Heart right ventricle (tissue), 16 donors: ENCODE data around the gene EDEM1. TPM values are rescaled to one million over a fixed set of nuclear protein-coding genes. Genes with fewer than 3 reads are reported as not detected.

Source experiments
- ATAC-seq, 8 donors: fragments of 200-7000 bp; cut with Tn5 transposase; one replicate each; pipeline ENCODE4 v1.9.1; 2020; ENCODE audit warnings: mild to moderate bottlenecking in 8 of 8, moderate library complexity in 8 of 8, moderate number of reproducible peaks in 1 of 8
- DNase-seq, 2 donors: peaks; one replicate each; pipeline ENCODE4 v3.0.0-alpha.2; 2020
- H3K27ac ChIP-seq, 10 donors: fragments of 200-600 bp; sonication (generic) in 2 of 10; one replicate each; pipeline versions ENCODE4 v1.5.0 to v1.8.0; 2020 to 2022; ENCODE audit warnings: mild to moderate bottlenecking in 3 of 10
- H3K27me3 ChIP-seq, 7 donors: fragments of 200-600 bp; one replicate each; pipeline ENCODE4 v1.8.0; 2021 to 2022; ENCODE audit warnings: mild to moderate bottlenecking in 2 of 7
- H3K36me3 ChIP-seq, 9 donors: fragments of 200-600 bp; sonication (generic) in 1 of 9; one replicate each; pipeline versions ENCODE4 v1.5.0 to v1.8.0; 2020 to 2022; ENCODE audit warnings: mild to moderate bottlenecking in 2 of 9
- H3K4me1 ChIP-seq, 9 donors: fragments of 200-600 bp; sonication (generic) in 1 of 9; one replicate each; pipeline versions ENCODE4 v1.5.0 to v1.8.0; 2020 to 2022; ENCODE audit warnings: mild to moderate bottlenecking in 4 of 9
- H3K4me3 ChIP-seq, 10 donors: fragments of 200-600 bp; sonication (generic) in 2 of 10; one replicate each; pipeline versions ENCODE4 v1.5.0 to v1.8.0; 2020 to 2022; ENCODE audit warnings: mild to moderate bottlenecking in 7 of 10, moderate library complexity in 2 of 10
- H3K9me3 ChIP-seq, 11 donors: fragments of 200-600 bp in 10 of 11; sonication (generic) in 2 of 11; one replicate each; pipeline versions ENCODE4 v1.5.0 to v1.8.0; 2013 to 2022; ENCODE audit warnings: mild to moderate bottlenecking in 2 of 11, control low read depth in 1 of 11, moderate library complexity in 1 of 11
- CTCF ChIP-seq, 9 donors: fragments of 200-600 bp; sonication (generic) in 2 of 9; IDR thresholded peaks; one replicate each; pipeline versions ENCODE4 v1.5.0 to v1.8.0; 2021 to 2022; ENCODE audit warnings: antibody characterized with exemption in 9 of 9, mild to moderate bottlenecking in 5 of 9, moderate library complexity in 1 of 9
- WGBS, 2 donors: extraction: QIAGEN DNeasy Blood & Tissue Kit; methylation state at CpG; one replicate each; pipeline ENCODE4 v1.1.7; 2013; ENCODE audit warnings: inconsistent platforms in 1 of 2; 5-methylcytosine and 5-hydroxymethylcytosine counted together
- intact Hi-C, 10 donors: fragments of 100-400 bp; cut with DNase I; formaldehyde crosslinking; loops; one replicate each; pipeline versions ENCODE4 v1.11.1 to v1.14.2; 2022
- polyA plus RNA-seq, 2 donors: library from polyadenylated mRNA; stranded (reverse); fragments of 200-250 nt; gene quantifications; one replicate each; pipeline ENCODE4 v1.2.3, GENCODE V29; 2013
- total RNA-seq, 10 donors: library from RNA; stranded (reverse); fragmentation: NEBNext Ultra II Directional in 3 of 10; extraction: Animal tissue kit (Norgen Biotek cat#: 25700) in 3 of 10; gene quantifications; one replicate each; pipeline versions ENCODE4 v1.2.1 to v1.2.4, GENCODE V29; 2021 to 2023
- donor health status: Arrhythmogenic right ventricular cardiomyopathy.
- donor health status: ischemic (EF 13 %, LVEDD 7.1; RV severe dilation, severe dysfunction).
- donor health status: healthy with polysubstance abuse.
- donor health status: DM: no; HTN: yes; CAD: no.
- donor health status: DM: no; HTN: no; CAD: no.
- donor health status: ischemic (EF 25% LVEDD 6.9; RV normal size, moderate dysfunction).
- donor health status: ischemic (EF 25% LVEDD 5.7; RV mildly dilated, moderate dysfunction).
- donor health status: healthy.
- donor health status: DM: yes; HTN: yes; CAD: no.
- donor health status: Ischemic cardiomyopathy.
- donor health status: ischemic (EF 35%, LVEDD 5.7; RV mildly dilated, moderate dysfunction).
- donor health status: nonischemic (EF 11% LVEDD 7.7; RV severe dilation, severe dysfunction).
- donor health status: DM: yes; HTN: yes; CAD: no.
- donor health status: PGD.
- donor health status: ischemic (EF 29% LVEDD 5.4; RV normal size, mild dysfunction).
- donor health status: nonischemic (EF 23%, LVEDD 6.1; RV moderate dilation, normal function).

The EDEM1 gene
- total and polyA plus RNA-seq, 12 donors = 2.2 to 19.0 (median 9.1) TPM

GRCh38 chr3:5217824-5218595 is 30.5 kb downstream of the EDEM1 start:
- Histone ChIP-seq H3K27ac (no peak overlapping the region), H3K4me1 (peaks cover 0 to 7% (median 0%) of the 10 kb centered on the region in 9 donors), H3K9me3 (no peaks in the 10 kb centered on the region), H3K36me3 (peaks cover 4 to 71% (median 38%) of the 10 kb centered on the region in 9 donors), H3K27me3 (no peaks in the 10 kb centered on the region), H3K4me3 (no peak overlapping the region)
- 69 to 72% methylated on average over 9 of the region's 9 CpGs for WGBS, 2 donors
- intact Hi-C loops = no loop called here
- TF ChIP-seq CTCF (IDR thresholded peaks at IDR 0.05) = no peak
- DNase-seq (no peak), ATAC-seq (peak in 2 of 8 donors; percentile 22 to 32)

DNA sequence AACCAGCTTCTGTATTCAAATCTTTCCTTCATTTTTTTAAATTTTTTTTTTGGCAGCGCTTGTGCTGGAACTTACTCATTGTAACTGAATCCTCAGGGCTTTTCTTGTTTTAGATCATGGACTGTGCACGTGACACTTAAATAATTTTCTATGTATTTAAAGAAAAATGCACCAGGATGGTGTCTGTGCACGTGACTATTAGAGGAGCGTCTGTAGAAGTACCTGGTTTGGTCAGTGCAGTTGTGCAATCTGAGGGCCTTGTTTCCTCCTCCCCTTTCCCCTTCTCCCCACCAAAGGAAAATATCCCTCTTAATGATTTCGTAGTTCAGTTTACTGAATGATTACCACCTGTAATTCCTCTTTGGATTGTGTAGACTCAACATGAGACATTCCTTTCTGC is 31.3 kb downstream of the EDEM1 start:
- Histone ChIP-seq H3K27ac (no peak overlapping the region), H3K36me3 (peaks cover under 1 to 63% (median 31%) of the 10 kb centered on the region in 9 donors), H3K4me1 (peaks cover 0 to 7% (median 0%) of the 10 kb centered on the region in 9 donors)

GRCh38 chr3:5219216-5219615 is 31.7 kb downstream of the EDEM1 start:
- no peak for ATAC-seq
- H3K36me3 ChIP-seq = peaks cover 0 to 60% (median 28%) of the 10 kb centered on the region in 9 donors

More for the DNA sequence above, 31.3 kb downstream of the EDEM1 start:
- Histone ChIP-seq H3K27me3 (no peaks in the 10 kb centered on the region), H3K4me3 (no peak overlapping the region), H3K9me3 (no peaks in the 10 kb centered on the region)
- intact Hi-C loops = no loop called here
- ATAC-seq (no peak), DNase-seq (no peak)
- TF ChIP-seq CTCF (IDR thresholded peaks at IDR 0.05) = no peak
- 81% methylated on average over 5 of the region's 5 CpGs for WGBS, 2 donors

DNA sequence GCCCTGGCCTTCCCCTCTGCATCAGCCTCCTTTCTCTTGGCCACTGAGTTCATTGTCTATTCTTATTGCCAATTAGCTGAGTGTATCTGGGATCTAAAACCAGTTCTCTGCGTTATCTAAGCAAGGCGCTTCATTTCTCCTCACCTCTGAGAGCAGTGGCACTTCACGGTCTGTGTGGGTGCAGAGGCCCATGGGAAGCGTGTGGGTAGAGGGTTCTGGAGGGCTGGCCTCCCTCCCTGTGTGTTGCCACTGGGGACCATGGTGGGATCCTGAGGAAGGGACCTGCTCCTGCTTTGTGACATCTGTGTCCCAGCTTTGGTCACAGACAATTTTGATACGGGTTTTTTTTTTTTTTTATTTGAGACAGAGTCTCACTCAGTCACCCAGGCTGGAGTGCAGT is 32.7 kb downstream of the EDEM1 start:
- intact Hi-C loops = loop anchor here in 1 of 10 donors (10.0 kb wide), 1 partner anchor 1585 kb away; no protein-coding TSS in a partner anchor
- Histone ChIP-seq H3K36me3 (peaks cover 0 to 53% (median 20%) of the 10 kb centered on the region in 9 donors), H3K4me1 (peaks cover 0 to 7% (median 0%) of the 10 kb centered on the region in 9 donors), H3K27ac (no peak overlapping the region), H3K4me3 (no peak overlapping the region), H3K27me3 (no peaks in the 10 kb centered on the region), H3K9me3 (no peaks in the 10 kb centered on the region)
- 38 to 48% methylated on average over 5 of the region's 5 CpGs for WGBS, 2 donors
- DNase-seq (no peak), ATAC-seq (peak in 1 of 8 donors; percentile 31)
- TF ChIP-seq CTCF (IDR thresholded peaks at IDR 0.05) = no peak

More at GRCh38 chr3:5219216-5219615, 31.7 kb downstream of the EDEM1 start:
- no peaks in the 10 kb centered on the region for H3K9me3 ChIP-seq
- no peak for TF ChIP-seq CTCF (IDR thresholded peaks at IDR 0.05)
- no peak overlapping the region for H3K27ac ChIP-seq
- H3K4me3 ChIP-seq = no peak overlapping the region
- 84 to 85% methylated on average over 4 of the region's 4 CpGs for WGBS, 2 donors
- DNase-seq = no peak
- intact Hi-C loops = no loop called here
- no peaks in the 10 kb centered on the region for H3K27me3 ChIP-seq
- H3K4me1 ChIP-seq = peaks cover 0 to 7% (median 0%) of the 10 kb centered on the region in 9 donors
